Ascending aorta (tissue), 2 donors: ENCODE data around the gene NFE2L1. TPM values are rescaled to one million over a fixed set of nuclear protein-coding genes. Genes with fewer than 3 reads are reported as not detected.

Experiments
- DNase-seq, 2 donors: peaks; one replicate each; pipeline ENCODE4 v3.0.0-alpha.2; 2019; ENCODE audit warnings: low spot score in 2 of 2
- H3K27ac ChIP-seq, 2 donors: fragments of 200-600 bp; sonication (generic); one replicate each; pipeline ENCODE4 v1.5.1; 2016 to 2017; ENCODE audit warnings: mild to moderate bottlenecking in 1 of 2
- H3K27me3 ChIP-seq: fragments of 200-600 bp; sonication (generic); one replicate; pipeline ENCODE4 v1.5.1; 2017
- H3K36me3 ChIP-seq, 2 donors: fragments of 200-600 bp; sonication (generic); one replicate each; pipeline ENCODE4 v1.5.1; 2016
- H3K4me1 ChIP-seq, 2 donors: fragments of 200-600 bp; sonication (generic); one replicate each; pipeline ENCODE4 v1.5.1; 2016 to 2017; ENCODE audit warnings: mild to moderate bottlenecking in 1 of 2
- H3K4me3 ChIP-seq, 2 donors: fragments of 200-600 bp; sonication (generic); one replicate each; pipeline ENCODE4 v1.5.1; 2016 to 2017; ENCODE audit warnings: mild to moderate bottlenecking in 1 of 2
- H3K9me3 ChIP-seq, 2 donors: fragments of 200-600 bp; sonication (generic); one replicate each; pipeline ENCODE4 v1.5.1; 2016
- CTCF ChIP-seq, 3 experiments: fragments of 200-600 bp in 2 of 3; fragments of 450-650 bp in 1 of 3; sonication (generic) in 2 of 3; IDR thresholded peaks; one replicate each; pipeline ENCODE4 v1.5.1; 2016 to 2019; ENCODE audit warnings: antibody characterized with exemption in 3 of 3, mild to moderate bottlenecking in 1 of 3, moderate library complexity in 1 of 3
- intact Hi-C: fragments of 100-400 bp; cut with DNase I; formaldehyde crosslinking; loops from one replicate; pipeline ENCODE4 v1.15.1; 2023
- total RNA-seq: library from RNA; depleted of rRNA; stranded (reverse); fragments of >200 nt; gene quantifications from one replicate; pipeline ENCODE4 v1.1.0, GENCODE V29; 2016

Gene NFE2L1
- total RNA-seq, 1 donor from 2014 or later, result 114 TPM

- no peaks in the 10 kb centered on the region for H3K36me3 ChIP-seq
- H3K9me3 ChIP-seq, result no peaks in the 10 kb centered on the region
- no peak overlapping the region for H3K4me3 ChIP-seq
- intact Hi-C loops, result no loop called here
- no peaks in the 10 kb centered on the region for H3K27me3 ChIP-seq
- no peak overlapping the region for H3K27ac ChIP-seq
- H3K4me1 ChIP-seq, result peaks cover 11 to 18% of the 10 kb centered on the region in 2 donors
- no peak for DNase-seq
- no peak for TF ChIP-seq CTCF (IDR thresholded peaks at IDR 0.05)
These were observed 2.7 kb upstream of the NFE2L1 start for GRCh38 chr17:48045316-48046001.

GRCh38 chr17:48046296-48046695 lies 1.9 kb upstream of the NFE2L1 start:
- peaks cover 0 to 5% of the 10 kb centered on the region in 2 donors for H3K36me3 ChIP-seq
- no peaks in the 10 kb centered on the region for H3K27me3 ChIP-seq
- intact Hi-C loops, result no loop called here
- H3K27ac ChIP-seq, result no peak overlapping the region
- peak overlapping the region in 1 of 2 donors; percentile 88 for H3K4me3 ChIP-seq
- H3K9me3 ChIP-seq, result no peaks in the 10 kb centered on the region
- TF ChIP-seq CTCF (IDR thresholded peaks at IDR 0.05), result no peak
- DNase-seq, result no peak
- peaks cover 17 to 24% of the 10 kb centered on the region in 2 donors for H3K4me1 ChIP-seq

GRCh38 chr17:48047113-48047740 lies 932 bp upstream of the NFE2L1 start:
- H3K4me1 ChIP-seq, result peaks cover 20 to 33% of the 10 kb centered on the region in 2 donors
- peak overlapping the region; percentile 90 to 95 for H3K27ac ChIP-seq
- no peak for TF ChIP-seq CTCF (IDR thresholded peaks at IDR 0.05)
- peaks cover 0 to 8% of the 10 kb centered on the region in 2 donors for H3K36me3 ChIP-seq
- no peaks in the 10 kb centered on the region for H3K9me3 ChIP-seq
- H3K4me3 ChIP-seq, result peak overlapping the region; percentile 63 to 88
- intact Hi-C loops, result no loop called here
- no peak for DNase-seq
- H3K27me3 ChIP-seq, result no peaks in the 10 kb centered on the region

GRCh38 chr17:48048384-48049126 lies 396 bp downstream of the NFE2L1 start:
- peak overlapping the region; percentile 90 to 95 for H3K27ac ChIP-seq
- no peak for TF ChIP-seq CTCF (IDR thresholded peaks at IDR 0.05)
- no peaks in the 10 kb centered on the region for H3K9me3 ChIP-seq
- no peaks in the 10 kb centered on the region for H3K27me3 ChIP-seq
- H3K36me3 ChIP-seq, result peaks cover 0 to 8% of the 10 kb centered on the region in 2 donors
- H3K4me1 ChIP-seq, result peaks cover 32 to 47% of the 10 kb centered on the region in 2 donors
- peak; percentile 69 to 94 for DNase-seq
- peak overlapping the region; percentile 63 to 88 for H3K4me3 ChIP-seq
- intact Hi-C loops, result loop anchor here (1.0 to 2.0 kb wide), 4 partner anchors 17 to 78 kb away; partner anchors contain the start of gene CBX1

GRCh38 chr17:48051283-48051682 lies 3.1 kb downstream of the NFE2L1 start:
- Histone ChIP-seq H3K36me3 (peaks cover 4 to 24% of the 10 kb centered on the region in 2 donors), H3K9me3 (no peaks in the 10 kb centered on the region), H3K4me3 (peak overlapping the region; percentile 39 to 88), H3K27me3 (no peaks in the 10 kb centered on the region), H3K27ac (peak overlapping the region; percentile 90 to 95), H3K4me1 (peaks cover 47 to 71% of the 10 kb centered on the region in 2 donors)
- no peak for DNase-seq
- TF ChIP-seq CTCF (IDR thresholded peaks at IDR 0.05), result no peak
- intact Hi-C loops, result loop anchor here (10.0 kb wide), 1 partner anchor 1144 kb away; no protein-coding TSS in a partner anchor
